ENCODE data around the gene PACS2. TPM values are rescaled to one million over a fixed set of nuclear protein-coding genes. Genes with fewer than 3 reads are reported as not detected.

PACS2 gene
- total and polyA plus RNA-seq, 2 donors (not counting 3 experiments of a cell fraction or from before 2014, with no cell fraction given), result 52.7 to 86.3 TPM

GRCh38 chr14:105351410-105351809, 36.9 kb downstream of the PACS2 start:
- FAIRE-seq (no peak), DNase-seq (ENCODE audit: low read depth, low spot score) (no peak)
- intact Hi-C loops (cut with micrococcal nuclease), result no loop called here
- POLR2A ChIA-PET, result no interaction called here
- TF ChIP-seq, protein P1, sequence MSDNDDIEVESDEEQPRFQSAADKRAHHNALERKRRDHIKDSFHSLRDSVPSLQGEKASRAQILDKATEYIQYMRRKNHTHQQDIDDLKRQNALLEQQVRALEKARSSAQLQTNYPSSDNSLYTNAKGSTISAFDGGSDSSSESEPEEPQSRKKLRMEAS (IDR thresholded peaks at IDR 0.05; ENCODE audit: insufficient read depth, insufficient read length), result no peak
- no peak for TF ChIP-seq POLR2AphosphoS5 (IDR thresholded peaks at IDR 0.05; ENCODE audit: insufficient read depth, low read depth, low read length)
- TF ChIP-seq JUN (IDR thresholded peaks at IDR 0.05; ENCODE audit: borderline replicate concordance, insufficient read depth, insufficient read length, low read depth), result no peak
- TF ChIP-seq POLR2A (IDR thresholded peaks at IDR 0.05; ENCODE audit: low read depth, low read length), result no peak
- no peak for TF ChIP-seq MYC (IDR thresholded peaks at IDR 0.05; ENCODE audit: low read depth, low read length)
- TF ChIP-seq GATA2 (IDR thresholded peaks at IDR 0.05; ENCODE audit: insufficient read depth, insufficient read length, low read depth, low read length), result no peak
- no peak for TF ChIP-seq CTCF (IDR thresholded peaks at IDR 0.05; ENCODE audit: extremely low read depth in 1 of 2, insufficient read depth in 1 of 2, low read depth in 1 of 2, low read length in 2 of 2)
- no peak for TF ChIP-seq EZH2 (IDR thresholded peaks at IDR 0.05; ENCODE audit: borderline replicate concordance, low read depth, low read length, severe bottlenecking)
- no peak for TF ChIP-seq FOS (IDR thresholded peaks at IDR 0.05; ENCODE audit: borderline replicate concordance, insufficient read depth, low read length)
- Histone ChIP-seq H3K27ac (ENCODE audit: insufficient read depth, low read depth, low read length) (no peak overlapping the region), H3K27me3 (ENCODE audit: control insufficient read depth in 2 of 2, insufficient read depth in 2 of 2, low read length in 2 of 2) (no peaks in the 10 kb centered on the region), H3K4me1 (ENCODE audit: control insufficient read depth, extremely low read depth, insufficient read depth, low read length) (peaks cover 2% of the 10 kb centered on the region), H2AFZ (ENCODE audit: low read depth, low read length) (no peak overlapping the region), H3K36me3 (ENCODE audit: control insufficient read depth in 2 of 2, extremely low read depth in 1 of 2, insufficient read depth in 2 of 2, low read length in 2 of 2) (peaks cover 0 to 4% of the 10 kb centered on the region in 2 experiments), H3K79me2 (ENCODE audit: control insufficient read depth, insufficient read depth, low read length) (peaks cover 3% of the 10 kb centered on the region), H3K4me2 (ENCODE audit: insufficient read depth, low read length) (no peak overlapping the region), H3K9me3 (replicated peaks; ENCODE audit: control insufficient read depth, insufficient read depth, low read length) (no peaks in the 10 kb centered on the region), H3K9me1 (replicated peaks; ENCODE audit: control insufficient read depth, extremely low read depth, insufficient read depth, low read length) (no peaks in the 10 kb centered on the region), H3K4me3 (replicated peaks in 1 of 3; ENCODE audit: insufficient read depth in 1 of 3, low read depth in 1 of 3, low read length in 3 of 3) (no peak overlapping the region), H4K20me1 (replicated peaks; ENCODE audit: control insufficient read depth, extremely low read depth, insufficient read depth, low read length) (no peaks in the 10 kb centered on the region), H3K9ac (replicated peaks; ENCODE audit: extremely low read depth, insufficient read depth, low read length) (no peak overlapping the region)
- BruUV-seq (replicated peaks), result no TSS peak
- dilution Hi-C loops (cut with MboI; ENCODE audit: extremely low pct_ligation_motif_present, low sequenced_read_pairs), result no loop called here
- CTCF ChIA-PET, result interaction anchor here (0.7 to 2.9 kb wide), 21 partner anchors 9 to 305 kb away, joined by 3 to 58 read pairs (median 5); partner anchors contain the start of genes BRF1, JAG2 and PACS2
